ENCODE data around the gene PRDX2. TPM values are rescaled to one million over a fixed set of nuclear protein-coding genes. Genes with fewer than 3 reads are reported as not detected.
"Not testable (repeated sequence)": the region's sequence is repeated elsewhere in the genome, so short reads cannot be mapped to it uniquely, and the experiment has no call there.

PRDX2 gene
- total RNA-seq (2021; fragmentation: NEBNext Ultra II Directional; extraction: Animal tissue kit (Norgen Biotek cat#: 25700)): 100 to 1,000 TPM; 214 to 269 (median 229) TPM
- long read RNA-seq, transcript PRDX2-201 (6 exons, 987 nt): major isoform, 396 of 437 reads
- long read RNA-seq, transcript PRDX2-202 (5 exons, 784 nt): minor isoform, 11 of 437 reads
- long read RNA-seq, partial matches to known transcripts: 29 of 437 reads
- long read RNA-seq, other reads (novel, unspliced or antisense): 1 of 437 reads

GRCh38 chr19:12801466-12802266 lies at the start of gene PRDX2, which contains the start of gene THSD8:
Gene PRDX2 (minus strand): TSS chr19:12801800. CDS start chr19:12801261, 539 bp downstream.
Gene THSD8 (plus strand): TSS chr19:12802069. CDS start chr19:12802072, 3 bp downstream.
- no peaks in the 10 kb centered on the region for H3K36me3 Mint-ChIP-seq (ENCODE audit: low read depth)
- H3K4me3 Mint-ChIP-seq: peak within 1 kb of the TSS; percentile 90
- peak within 1 kb of the TSS; percentile 38; the same call in 1 of the 2 replicates for H3K27ac Mint-ChIP-seq
- H3K4me1 Mint-ChIP-seq (ENCODE audit: low read depth): peaks cover 26% of the 10 kb centered on the region
- H3K9me3 Mint-ChIP-seq: no peaks in the 10 kb centered on the region
- peak; percentile 32 for TF ChIP-seq CTCF (IDR thresholded peaks at IDR 0.05)
- no peaks in the 10 kb centered on the region; the same call in 1 of the 2 replicates for H3K27me3 Mint-ChIP-seq (ENCODE audit: insufficient read depth)
- no peak for DNase-seq

- H3K4me1 Mint-ChIP-seq (ENCODE audit: low read depth): no peaks in the 10 kb centered on the region; the same call in 1 of the 2 replicates
- no peak overlapping the region for H3K27ac Mint-ChIP-seq
- peak; percentile 100 for TF ChIP-seq CTCF (IDR thresholded peaks at IDR 0.05)
- no peaks in the 10 kb centered on the region for H3K36me3 Mint-ChIP-seq (ENCODE audit: low read depth)
- H3K9me3 Mint-ChIP-seq: no peaks in the 10 kb centered on the region
- peak overlapping the region; percentile 78 for H3K4me3 Mint-ChIP-seq
- peaks cover 22% of the 10 kb centered on the region for H3K27me3 Mint-ChIP-seq (ENCODE audit: insufficient read depth)
- peak; percentile 77 for DNase-seq
Measured at GRCh38 chr19:12847159-12848139, 45.8 kb upstream of the PRDX2 start.

GRCh38 chr19:12846613-12847012 lies 45.0 kb upstream of the PRDX2 start:
- not testable (repeated sequence) for H3K36me3 Mint-ChIP-seq (ENCODE audit: low read depth); H3K4me1 Mint-ChIP-seq (ENCODE audit: low read depth); H3K27ac Mint-ChIP-seq; DNase-seq; H3K4me3 Mint-ChIP-seq; H3K9me3 Mint-ChIP-seq
- H3K27me3 Mint-ChIP-seq (ENCODE audit: insufficient read depth): peaks cover 24% of the 10 kb centered on the region

GRCh38 chr19:12843999-12844732 lies 42.6 kb upstream of the PRDX2 start:
- Mint-ChIP-seq H3K9me3 (no peaks in the 10 kb centered on the region), H3K4me1 (ENCODE audit: low read depth) (no peaks in the 10 kb centered on the region; the same call in 1 of the 2 replicates), H3K27me3 (ENCODE audit: insufficient read depth) (peaks cover 26% of the 10 kb centered on the region), H3K4me3 (no peak overlapping the region), H3K36me3 (ENCODE audit: low read depth) (no peaks in the 10 kb centered on the region), H3K27ac (no peak overlapping the region)
- no peak for DNase-seq
- no peak for TF ChIP-seq CTCF (IDR thresholded peaks at IDR 0.05)

- Mint-ChIP-seq H3K4me3 (no peak overlapping the region), H3K27ac (no peak overlapping the region), H3K36me3 (ENCODE audit: low read depth) (no peaks in the 10 kb centered on the region), H3K27me3 (ENCODE audit: insufficient read depth) (peaks cover 31% of the 10 kb centered on the region), H3K4me1 (ENCODE audit: low read depth) (no peaks in the 10 kb centered on the region; the same call in 1 of the 2 replicates), H3K9me3 (no peaks in the 10 kb centered on the region)
- TF ChIP-seq CTCF (IDR thresholded peaks at IDR 0.05): no peak
- no peak for DNase-seq
Measured at GRCh38 chr19:12843328-12843727, 41.7 kb upstream of the PRDX2 start.
